NCI-H1436 (cell line): ENCODE data around the gene CCDC198.

Experiments
- DNase-seq: peaks from one replicate; lab custom pipeline; 2025; lab: John Stamatoyannopoulos, UW

CCDC198 gene

GRCh38 chr14:57464008-57464730 is 29.5 kb downstream of the CCDC198 start:
- DNase-seq = no peak

GRCh38 chr14:57462551-57462950 is 31.1 kb downstream of the CCDC198 start:
- no peak for DNase-seq

DNA sequence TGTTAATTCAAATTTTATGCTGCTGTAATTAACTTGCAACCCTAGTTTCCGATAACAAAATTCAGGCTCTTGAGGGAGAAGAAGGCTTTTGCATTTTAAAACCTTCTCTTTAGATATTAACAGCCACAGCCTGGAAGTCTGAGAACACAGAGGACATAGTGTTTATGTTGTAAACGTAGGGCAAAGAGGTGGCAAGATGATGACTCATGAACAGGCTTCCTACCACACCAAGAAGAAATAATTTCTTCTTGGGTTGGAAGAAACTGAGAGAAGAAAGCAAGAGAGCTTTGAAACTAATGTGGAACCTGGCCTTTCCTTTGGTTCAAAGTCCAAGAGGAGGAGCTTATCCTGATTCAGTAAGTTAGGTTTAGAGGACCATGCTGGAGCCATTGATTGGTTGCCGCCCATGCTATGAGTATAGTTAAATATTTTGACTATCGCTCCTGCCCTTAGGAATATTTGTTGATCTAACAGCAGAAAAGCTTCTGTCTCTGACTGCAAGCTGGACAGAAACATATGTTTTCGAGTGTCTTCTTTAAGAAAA is 31.8 kb downstream of the CCDC198 start:
- DNase-seq = no peak

- DNase-seq = no peak
Observed at GRCh38 chr14:57435923-57436322, 57.7 kb downstream of the CCDC198 start.

- no peak for DNase-seq
Observed at GRCh38 chr14:57420986-57421385, 72.7 kb downstream of the CCDC198 start.

DNA sequence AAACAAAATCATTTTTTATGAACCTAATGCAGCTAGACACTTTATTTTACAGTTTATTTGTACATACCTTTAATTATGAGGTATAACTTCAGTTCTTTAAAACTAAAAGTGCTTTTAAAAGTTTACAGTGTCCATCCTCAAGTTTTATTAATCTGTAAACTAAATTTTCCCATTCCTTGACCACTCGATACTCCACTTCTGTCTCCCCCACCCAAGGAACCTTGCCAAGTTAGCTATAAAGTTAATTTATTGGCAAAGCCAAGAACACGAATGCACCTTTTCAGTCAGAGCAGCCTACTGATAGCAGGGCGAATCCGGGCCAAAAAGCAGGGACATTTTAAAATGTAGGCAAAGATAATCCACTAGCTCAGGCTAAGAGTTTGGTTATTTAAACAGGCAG is 73.6 kb downstream of the CCDC198 start:
- DNase-seq = no peak
